ENCODE data around the gene PDE6G. TPM values are rescaled to one million over a fixed set of nuclear protein-coding genes. Genes with fewer than 3 reads are reported as not detected.

PDE6G gene
- total RNA-seq, 2 donors from 2014 or later = not detected

- H3K27me3 ChIP-seq = no peaks in the 10 kb centered on the region
- ATAC-seq (no peak), DNase-seq (no peak)
- peaks cover 0 to 25% of the 10 kb centered on the region in 2 donors for H3K36me3 ChIP-seq (replicated peaks in 1 of 2; ENCODE audit: insufficient read depth in 1 of 2, low read depth in 2 of 2)
- H3K27ac ChIP-seq = no peak overlapping the region
- peaks cover 16% of the 10 kb centered on the region for H3K4me1 ChIP-seq
- intact Hi-C loops (cut with DNase I) = no loop called here
- TF ChIP-seq CTCF (IDR thresholded peaks at IDR 0.05) (no peak), POLR2A (IDR thresholded peaks at IDR 0.05) (no peak)
- no peak overlapping the region for H3K4me3 ChIP-seq
- WGBS, 2 donors = 95 to 97% methylated on average over 6 to 35 of the region's 41 CpGs
- H3K9me3 ChIP-seq = no peaks in the 10 kb centered on the region
These were observed 31.6 kb upstream of the PDE6G start for GRCh38 chr17:81687770-81688541.

GRCh38 chr17:81686614-81687013 lies 30.3 kb upstream of the PDE6G start:
- Histone ChIP-seq H3K27ac (no peak overlapping the region), H3K27me3 (no peaks in the 10 kb centered on the region), H3K36me3 (replicated peaks in 1 of 2; ENCODE audit: insufficient read depth in 1 of 2, low read depth in 2 of 2) (peaks cover 0 to 20% of the 10 kb centered on the region in 2 donors), H3K4me3 (no peak overlapping the region), H3K4me1 (peaks cover 29% of the 10 kb centered on the region), H3K9me3 (no peaks in the 10 kb centered on the region)
- WGBS, 2 donors = 80 to 90% methylated on average over 6 to 20 of the region's 20 CpGs
- ATAC-seq = no peak
- intact Hi-C loops (cut with DNase I) = no loop called here
- no peak for DNase-seq
- TF ChIP-seq CTCF (IDR thresholded peaks at IDR 0.05) (no peak), POLR2A (IDR thresholded peaks at IDR 0.05) (no peak)

- DNase-seq = no peak
- WGBS, 2 donors = 57 to 65% methylated on average over 7 to 12 of the region's 12 CpGs
- Histone ChIP-seq H3K36me3 (replicated peaks in 1 of 2; ENCODE audit: insufficient read depth in 1 of 2, low read depth in 2 of 2) (peaks cover 0 to 11% of the 10 kb centered on the region in 2 donors), H3K9me3 (no peaks in the 10 kb centered on the region), H3K4me3 (no peak overlapping the region), H3K27ac (peak overlapping the region in 1 of 4 donors; percentile 85), H3K4me1 (peaks cover 39% of the 10 kb centered on the region), H3K27me3 (no peaks in the 10 kb centered on the region)
- intact Hi-C loops (cut with DNase I) = no loop called here
- ATAC-seq = no peak
- TF ChIP-seq POLR2A (IDR thresholded peaks at IDR 0.05) (no peak), CTCF (IDR thresholded peaks at IDR 0.05) (no peak)
These were observed 28.8 kb upstream of the PDE6G start for GRCh38 chr17:81685108-81685507.

- Histone ChIP-seq H3K27me3 (no peaks in the 10 kb centered on the region), H3K4me3 (peak overlapping the region; percentile 72 to 95), H3K27ac (peak overlapping the region; percentile 50 to 86 (median 74)), H3K4me1 (peaks cover 39% of the 10 kb centered on the region), H3K9me3 (no peaks in the 10 kb centered on the region), H3K36me3 (replicated peaks in 1 of 2; ENCODE audit: insufficient read depth in 1 of 2, low read depth in 2 of 2) (peaks cover 0 to 11% of the 10 kb centered on the region in 2 donors)
- ATAC-seq (no peak), DNase-seq (peak in 2 of 4 donors; percentile 32 to 41)
- TF ChIP-seq POLR2A (IDR thresholded peaks at IDR 0.05) (no peak), CTCF (IDR thresholded peaks at IDR 0.05) (no peak)
- WGBS, 2 donors = 0 to 3% methylated on average over 9 to 16 of the region's 16 CpGs
- intact Hi-C loops (cut with DNase I) = no loop called here
These were observed 28.1 kb upstream of the PDE6G start for GRCh38 chr17:81684442-81684911.

Measured in body of pancreas (tissue), 4 donors.